K562 (cell line): ENCODE measurements around the gene HARS1. TPM values are rescaled to one million over a fixed set of nuclear protein-coding genes. Genes with fewer than 3 reads are reported as not detected.
"Not testable (repeated sequence)": the region's sequence is repeated elsewhere in the genome, so short reads cannot be mapped to it uniquely, and the experiment has no call there.

Experiments
- ATAC-seq: fragments of 200-7000 bp; cut with Tn5 transposase; 3 replicates; pipeline ENCODE4 v1.9.1; 2020; ENCODE audit warnings: moderate library complexity
- BruUV-seq: library from RNA; stranded (reverse); fragments of 400-500 nt; replicated peaks from 2 replicates; lab custom pipeline; 2021; lab: Mats Ljungman, UMichigan
- CTCF ChIA-PET: fragments of 300-600 bp; formaldehyde crosslinking; extraction: SDS; loops from one replicate; lab custom pipeline; 2021; ENCODE audit warnings: low intra/inter-chr PET ratio; lab: Yijun Ruan, JAX
- POLR2A ChIA-PET: fragments of 300-600, 350-650 bp; sonication (Branson Sonifier 250); formaldehyde crosslinking; extraction: SDS; loops from one replicate; lab custom pipeline; 2021; ENCODE audit warnings: antibody characterized with exemption, inconsistent platforms; lab: Yijun Ruan, JAX
- DNase-seq, 4 experiments: peaks; one replicate each; pipeline versions ENCODE4 v3.0.0 to v3.0.0-alpha.2; 2011 to 2018; ENCODE audit warnings: low spot score in 3 of 4, mixed read lengths in 3 of 4; ENCODE audit errors: extremely low read depth in 1 of 4
- FAIRE-seq: peaks from 2 replicates; lab custom pipeline; 2011; peaks lifted over from hg19 to GRCh38; lab: Jason Lieb, UNC
- H2AFZ ChIP-seq: 2 replicates; pipeline ENCODE4 v1.6.0; 2011; ENCODE audit warnings: low read depth, low read length, control low read depth, inconsistent platforms
- H3K27ac ChIP-seq: fragments of 200-600 bp; 3 replicates; pipeline ENCODE4 v1.8.0; 2011; ENCODE audit warnings: low read depth, mild to moderate bottlenecking, control low read depth, inconsistent platforms, low read length, moderate library complexity, mixed read lengths; ENCODE audit errors: extremely low read depth
- H3K27me3 ChIP-seq, 2 experiments: fragments of 300-600 bp in 1 of 2; 2 replicates in 1 of 2; 3 replicates in 1 of 2; pipeline versions ENCODE4 v1.6.0 to v1.8.0; 2011; ENCODE audit warnings: inconsistent platforms in 2 of 2, low read length in 2 of 2, mild to moderate bottlenecking in 1 of 2, mixed read lengths in 1 of 2, moderate library complexity in 1 of 2; ENCODE audit not compliant: control insufficient read depth in 2 of 2, insufficient read depth in 2 of 2
- H3K36me3 ChIP-seq: fragments of 300-600 bp; 3 replicates; pipeline ENCODE4 v1.8.0; 2011; ENCODE audit warnings: mild to moderate bottlenecking, low read length, inconsistent platforms; ENCODE audit not compliant: control insufficient read depth, insufficient read depth
- H3K4me1 ChIP-seq, 2 experiments: fragments of 200-600 bp in 1 of 2; replicated peaks in 1 of 2; 2 replicates in 1 of 2; 3 replicates in 1 of 2; pipeline versions ENCODE4 v1.5.1 to v1.8.0; 2011; ENCODE audit warnings: inconsistent platforms in 2 of 2, low read length in 2 of 2, mild to moderate bottlenecking in 1 of 2, mixed read lengths in 1 of 2, moderate library complexity in 1 of 2; ENCODE audit not compliant: control insufficient read depth in 2 of 2, insufficient read depth in 2 of 2
- H3K4me2 ChIP-seq: 2 replicates; pipeline ENCODE4 v1.6.1; 2011; ENCODE audit warnings: low read length, control low read depth, inconsistent platforms, mixed read lengths; ENCODE audit not compliant: insufficient read depth
- H3K4me3 ChIP-seq: fragments of 200-600 bp; sonication (generic), shearing (Covaris generic); 2 replicates; pipeline ENCODE4 v1.5.1; 2016; ENCODE audit warnings: control low read depth, inconsistent platforms
- H3K79me2 ChIP-seq: fragments of 200-600 bp; 3 replicates; pipeline ENCODE4 v1.8.0; 2011; ENCODE audit warnings: low read length, inconsistent platforms; ENCODE audit not compliant: control insufficient read depth, insufficient read depth
- H3K9ac ChIP-seq, 2 experiments: 2 replicates each; pipeline versions ENCODE4 v1.6.0 to v1.6.1; 2011; ENCODE audit warnings: low read depth in 2 of 2, low read length in 2 of 2, control low read depth in 1 of 2, inconsistent platforms in 1 of 2, mild to moderate bottlenecking in 1 of 2, mixed read lengths in 1 of 2; ENCODE audit not compliant: insufficient read depth in 1 of 2
- H3K9me1 ChIP-seq: one replicate; pipeline ENCODE4 v1.6.0; 2011; ENCODE audit warnings: inconsistent platforms, mild to moderate bottlenecking, low read length, moderate library complexity; ENCODE audit not compliant: control insufficient read depth, insufficient read depth
- H3K9me3 ChIP-seq: replicated peaks from 2 replicates; pipeline ENCODE4 v1.5.1; 2011; ENCODE audit warnings: low read depth, low read length, inconsistent platforms; ENCODE audit not compliant: control insufficient read depth, insufficient read depth
- H4K20me1 ChIP-seq: replicated peaks from 2 replicates; pipeline ENCODE4 v1.6.1; 2011; ENCODE audit warnings: low read length, inconsistent platforms, mixed read lengths; ENCODE audit not compliant: control insufficient read depth, insufficient read depth
- DDX20 ChIP-seq: fragments of 450-650 bp; IDR thresholded peaks from 2 replicates; pipeline ENCODE4 v1.6.1; 2016; ENCODE audit warnings: missing genetic modification characterization, low read depth, mild to moderate bottlenecking, missing compliant biosample characterization, moderate library complexity
- SUPT5H ChIP-seq: fragments of 450-650 bp; IDR thresholded peaks from 2 replicates; pipeline ENCODE4 v1.6.1; 2016
- WHSC1 ChIP-seq: IDR thresholded peaks from one replicate; pipeline ENCODE4 v1.6.1; 2012; ENCODE audit warnings: low read length, control low read depth, inconsistent platforms
- WGBS: fragments of 100-300 bp; shearing (Covaris generic); methylation state at CpG from one replicate; pipeline ENCODE4 v1.1.6; 2016; ENCODE audit warnings: low coverage, mixed read lengths; ENCODE audit not compliant: insufficient coverage; ENCODE audit errors: missing lambda C conversion rate; 5-methylcytosine and 5-hydroxymethylcytosine counted together
- in situ Hi-C: fragments of 300-500 bp; cut with MboI; formaldehyde crosslinking; loops from 4 replicates; pipeline ENCODE4 v1.15.0; 2018; ENCODE audit warnings: inconsistent platforms, mixed read lengths
- intact Hi-C: fragments of 100-400 bp; cut with micrococcal nuclease; formaldehyde crosslinking; loops from 2 replicates; pipeline ENCODE4 v1.14.2; 2022
- polyA plus RNA-seq, 8 experiments: library from polyadenylated mRNA; depleted of rRNA in 4 of 8; stranded (reverse) in 5 of 8; unstranded in 3 of 8; fragments of >200 nt; fragmentation: Nextera tagmentation in 2 of 8; fragmentation: Illumina TruSeq in 1 of 8; extraction: Ambion mirVana in 2 of 8; extraction: Trizol in 1 of 8; gene quantifications; 2 replicates each; pipeline versions ENCODE4 v1.2.1 to v1.2.3, GENCODE V29; 2011 to 2014; ENCODE audit warnings: inconsistent platforms in 1 of 8, missing spikeins in 1 of 8
- total RNA-seq, 7 experiments: library from RNA; depleted of rRNA in 6 of 7; stranded (reverse); fragments of >200 nt in 6 of 7; fragmentation: Illumina TruSeq in 2 of 7; extraction: Trizol in 2 of 7; gene quantifications; 2 replicates each; pipeline versions ENCODE4 v1.2.1 to v1.2.3, GENCODE V29; 2011 to 2021; ENCODE audit warnings: low replicate concordance in 1 of 7

HARS1 gene
- total and polyA plus RNA-seq, 9 of the 15 experiments (the other 6 are each of a cell fraction or from before 2014, with no cell fraction given) = 13.5 to 88.5 (median 75.2) TPM

GRCh38 chr5:140708787-140709186, 17.6 kb upstream of the HARS1 start:
- peaks cover 0 to 10% of the 10 kb centered on the region in 2 experiments; a peak in 4 of 5 replicates for H3K4me1 ChIP-seq
- H3K4me3 ChIP-seq, H3K9me3 ChIP-seq, CTCF ChIA-PET, ATAC-seq, intact Hi-C loops, H3K4me2 ChIP-seq, H3K9ac ChIP-seq, H3K79me2 ChIP-seq, H2AFZ ChIP-seq, DNase-seq, H3K9me1 ChIP-seq, H4K20me1 ChIP-seq, BruUV-seq, in situ Hi-C loops, FAIRE-seq, H3K27me3 ChIP-seq, H3K27ac ChIP-seq: not testable (repeated sequence)
- WGBS = 92% methylated on average over 8 of the region's 9 CpGs
- POLR2A ChIA-PET = interaction anchor here (1.0 to 1.7 kb wide), 4 partner anchors 9 to 36 kb away, joined by 3 to 5 read pairs (median 4); partner anchors contain the start of genes DND1, HARS1, HARS2 and ZMAT2
- peaks cover 37% of the 10 kb centered on the region for H3K36me3 ChIP-seq

DNA sequence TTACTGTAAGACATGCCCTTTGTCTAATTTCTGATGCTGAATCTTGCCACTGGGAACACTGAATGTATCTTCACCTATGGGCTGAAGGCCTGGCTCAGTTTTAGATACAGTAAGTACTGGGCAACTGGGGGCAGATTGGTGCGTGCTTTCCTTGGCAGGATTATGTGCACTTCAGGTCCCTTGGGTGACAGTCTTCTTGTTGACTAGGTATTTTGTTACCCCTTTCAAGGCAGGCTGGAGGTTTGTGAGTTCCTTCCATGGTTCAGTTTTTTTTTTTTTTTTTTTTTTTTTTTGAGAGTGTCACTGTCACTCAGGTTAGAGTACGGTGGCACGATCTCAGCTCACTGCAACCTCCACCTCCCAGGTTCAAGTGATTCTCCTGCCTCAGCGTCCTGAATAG, 16.6 kb upstream of the HARS1 start:
- peak overlapping the region; percentile 17; the same call in 1 of the 3 replicates for H3K27ac ChIP-seq
- no peak overlapping the region for H2AFZ ChIP-seq
- no peak for DNase-seq
- peaks cover 0 to 10% of the 10 kb centered on the region in 2 experiments; a peak in 4 of 5 replicates for H3K4me1 ChIP-seq
- in situ Hi-C loops = no loop called here
- CTCF ChIA-PET = no interaction called here
- TF ChIP-seq DDX20 = no peak
- no peak for TF ChIP-seq WHSC1
- TF ChIP-seq SUPT5H = peak; percentile 46; the same call in 1 of the 2 replicates
- TF ChIP-seq, all 486 proteins: peak for 1
- ATAC-seq = no peak
- H3K27me3 ChIP-seq = no peaks in the 10 kb centered on the region
- H3K79me2 ChIP-seq = no peaks in the 10 kb centered on the region
- POLR2A ChIA-PET = interaction anchor here (1.0 to 1.7 kb wide), 2 partner anchors 17 to 35 kb away, joined by 3 to 5 read pairs; partner anchors contain the start of genes DND1, HARS1 and HARS2
- no peak overlapping the region for H3K4me3 ChIP-seq
- H3K9me1 ChIP-seq = no peaks in the 10 kb centered on the region
- intact Hi-C loops = no loop called here
- no peaks in the 10 kb centered on the region for H4K20me1 ChIP-seq
- no peak for FAIRE-seq
- no TSS peak for BruUV-seq
- 86% methylated on average over 4 of the region's 4 CpGs for WGBS
- H3K36me3 ChIP-seq = peaks cover 47% of the 10 kb centered on the region
- H3K9me3 ChIP-seq = no peaks in the 10 kb centered on the region
- no peak overlapping the region for H3K4me2 ChIP-seq
- H3K9ac ChIP-seq = no peak overlapping the region
